GM04504 (cell line): ENCODE results near the gene RPS6KC1.

Experiments used
- DNase-seq: peaks from one replicate; pipeline ENCODE4 v3.0.0-alpha.2; 2012; ENCODE audit warnings: low read depth

The RPS6KC1 gene

GRCh38 chr1:213242883-213243282 lies 191.8 kb downstream of the RPS6KC1 start:
- no peak for DNase-seq

GRCh38 chr1:213244664-213245091 lies 193.6 kb downstream of the RPS6KC1 start:
- DNase-seq, result peak; percentile 10

GRCh38 chr1:213245260-213245910 lies 194.3 kb downstream of the RPS6KC1 start:
- no peak for DNase-seq

GRCh38 chr1:213247038-213247437 lies 196.0 kb downstream of the RPS6KC1 start:
- DNase-seq, result no peak

GRCh38 chr1:213249395-213249794 lies 198.4 kb downstream of the RPS6KC1 start:
- no peak for DNase-seq

GRCh38 chr1:213250041-213250440 lies 199.0 kb downstream of the RPS6KC1 start:
- DNase-seq, result no peak

- DNase-seq, result no peak
Observed at GRCh38 chr1:213250446-213250845, 199.4 kb downstream of the RPS6KC1 start.

- DNase-seq, result no peak
Observed at GRCh38 chr1:213251972-213252371, 200.9 kb downstream of the RPS6KC1 start.

- DNase-seq, result no peak
Observed at GRCh38 chr1:213256438-213257087, 205.5 kb downstream of the RPS6KC1 start.

GRCh38 chr1:213260311-213261075 lies 209.5 kb downstream of the RPS6KC1 start:
- DNase-seq, result no peak

- no peak for DNase-seq
Observed at GRCh38 chr1:213264531-213264930, 213.5 kb downstream of the RPS6KC1 start.

GRCh38 chr1:213266983-213267772 lies 216.1 kb downstream of the RPS6KC1 start:
- DNase-seq, result no peak

GRCh38 chr1:213268221-213268620 lies 217.2 kb downstream of the RPS6KC1 start:
- no peak for DNase-seq

GRCh38 chr1:213269829-213270228 lies 218.8 kb downstream of the RPS6KC1 start:
- DNase-seq, result no peak

GRCh38 chr1:213273546-213273945 lies 222.5 kb downstream of the RPS6KC1 start:
- peak; percentile 42 for DNase-seq

GRCh38 chr1:213274140-213274539 lies 223.1 kb downstream of the RPS6KC1 start:
- no peak for DNase-seq

- no peak for DNase-seq
Observed at GRCh38 chr1:213275293-213275692, 224.3 kb downstream of the RPS6KC1 start.

GRCh38 chr1:213276236-213276635 lies 225.2 kb downstream of the RPS6KC1 start:
- no peak for DNase-seq

- no peak for DNase-seq
Observed at GRCh38 chr1:213277036-213277435, 226.0 kb downstream of the RPS6KC1 start.

- DNase-seq, result no peak
Observed at GRCh38 chr1:213279410-213279809, 228.4 kb downstream of the RPS6KC1 start.

- no peak for DNase-seq
Observed at GRCh38 chr1:213281640-213282301, 230.7 kb downstream of the RPS6KC1 start.

- DNase-seq, result peak; percentile 21
Observed at GRCh38 chr1:213284626-213285025, 233.6 kb downstream of the RPS6KC1 start.
